ENCODE measurements around the gene MYCBP2.

Gene MYCBP2

DNA sequence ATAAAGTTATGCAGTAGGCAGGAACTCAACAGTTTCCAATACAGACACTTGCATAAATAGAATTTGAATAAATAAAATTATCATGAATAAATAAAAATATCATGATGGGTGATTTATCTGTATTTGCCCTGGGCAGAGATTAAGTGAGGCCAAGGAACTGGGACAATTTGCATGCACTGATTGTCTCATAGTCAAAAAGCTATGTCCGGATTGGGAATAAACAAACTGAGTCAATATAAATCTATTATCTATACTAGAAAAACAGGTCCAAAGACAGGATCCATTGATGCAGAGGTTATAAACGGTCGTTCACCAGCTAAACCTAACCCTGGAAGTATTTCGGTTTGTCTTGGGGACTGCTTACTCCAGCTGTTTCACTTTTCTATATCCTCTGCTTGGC lies 273.7 kb downstream of the MYCBP2 start:
- H2AFZ ChIP-seq (ENCODE audit: low read depth, low read length, severe bottlenecking): no peak overlapping the region
- peaks cover 49% of the 10 kb centered on the region for H3K36me3 ChIP-seq (ENCODE audit: low read length)
- no peaks in the 10 kb centered on the region; the same call in 1 of the 2 replicates for H3F3A ChIP-seq (ENCODE audit: insufficient read depth)
- H3K9me2 ChIP-seq (replicated peaks; ENCODE audit: insufficient read depth, low read length): no peaks in the 10 kb centered on the region
- no peaks in the 10 kb centered on the region for H3K27me3 ChIP-seq (ENCODE audit: low read length)
- H3K4me3 ChIP-seq (ENCODE audit: insufficient read depth, low read length, poor library complexity, severe bottlenecking): no peak overlapping the region
- H3K4me2 ChIP-seq (ENCODE audit: low read depth, low read length, poor library complexity, severe bottlenecking): no peak overlapping the region
- no peak overlapping the region for H3K9ac ChIP-seq (ENCODE audit: low read length)
- H3K27ac ChIP-seq (ENCODE audit: low read depth, low read length): no peak overlapping the region
- no peaks in the 10 kb centered on the region for H3K9me3 ChIP-seq (ENCODE audit: insufficient read depth, low read length)
- H4K20me1 ChIP-seq (ENCODE audit: low read depth, low read length): no peaks in the 10 kb centered on the region
- no peaks in the 10 kb centered on the region for H3K79me2 ChIP-seq (ENCODE audit: insufficient read depth, low read length)
- TF ChIP-seq EZH2phosphoT487 (conservative IDR thresholded peaks at IDR 0.05; ENCODE audit: low read length): no peak
- TF ChIP-seq, protein P1, sequence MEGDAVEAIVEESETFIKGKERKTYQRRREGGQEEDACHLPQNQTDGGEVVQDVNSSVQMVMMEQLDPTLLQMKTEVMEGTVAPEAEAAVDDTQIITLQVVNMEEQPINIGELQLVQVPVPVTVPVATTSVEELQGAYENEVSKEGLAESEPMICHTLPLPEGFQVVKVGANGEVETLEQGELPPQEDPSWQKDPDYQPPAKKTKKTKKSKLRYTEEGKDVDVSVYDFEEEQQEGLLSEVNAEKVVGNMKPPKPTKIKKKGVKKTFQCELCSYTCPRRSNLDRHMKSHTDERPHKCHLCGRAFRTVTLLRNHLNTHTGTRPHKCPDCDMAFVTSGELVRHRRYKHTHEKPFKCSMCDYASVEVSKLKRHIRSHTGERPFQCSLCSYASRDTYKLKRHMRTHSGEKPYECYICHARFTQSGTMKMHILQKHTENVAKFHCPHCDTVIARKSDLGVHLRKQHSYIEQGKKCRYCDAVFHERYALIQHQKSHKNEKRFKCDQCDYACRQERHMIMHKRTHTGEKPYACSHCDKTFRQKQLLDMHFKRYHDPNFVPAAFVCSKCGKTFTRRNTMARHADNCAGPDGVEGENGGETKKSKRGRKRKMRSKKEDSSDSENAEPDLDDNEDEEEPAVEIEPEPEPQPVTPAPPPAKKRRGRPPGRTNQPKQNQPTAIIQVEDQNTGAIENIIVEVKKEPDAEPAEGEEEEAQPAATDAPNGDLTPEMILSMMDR (IDR thresholded peaks at IDR 0.05; ENCODE audit: insufficient read depth, low read length, poor library complexity, severe bottlenecking): no peak

DNA sequence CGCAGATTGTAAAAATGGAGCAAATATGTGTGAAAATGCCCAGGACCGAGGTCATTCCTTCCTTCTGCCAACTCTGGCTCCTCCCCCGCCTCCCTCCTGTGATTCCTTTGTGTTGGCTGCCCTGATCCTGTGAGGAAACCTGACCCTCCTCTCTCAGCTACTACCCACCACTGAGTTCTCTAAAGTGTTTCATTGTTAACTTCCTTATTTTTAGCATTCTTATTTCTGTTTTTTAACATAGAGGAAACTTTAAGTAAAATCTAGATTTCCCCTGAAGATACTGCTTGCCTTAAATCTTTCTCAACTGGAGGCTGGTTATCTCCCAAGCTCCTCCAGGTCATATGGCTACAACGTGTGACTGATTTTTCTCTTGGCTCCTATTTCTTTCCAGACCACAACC lies 278.2 kb downstream of the MYCBP2 start:
- Histone ChIP-seq H3K79me2 (ENCODE audit: insufficient read depth, low read length) (no peaks in the 10 kb centered on the region), H4K20me1 (ENCODE audit: low read depth, low read length) (no peaks in the 10 kb centered on the region), H3K9ac (ENCODE audit: low read length) (no peak overlapping the region), H2AFZ (ENCODE audit: low read depth, low read length, severe bottlenecking) (no peak overlapping the region), H3K36me3 (ENCODE audit: low read length) (peaks cover 40% of the 10 kb centered on the region), H3K9me2 (replicated peaks; ENCODE audit: insufficient read depth, low read length) (no peaks in the 10 kb centered on the region), H3K4me3 (ENCODE audit: insufficient read depth, low read length, poor library complexity, severe bottlenecking) (no peak overlapping the region), H3K27me3 (ENCODE audit: low read length) (no peaks in the 10 kb centered on the region), H3F3A (ENCODE audit: insufficient read depth) (peaks cover 4% of the 10 kb centered on the region; the same call in 1 of the 2 replicates), H3K4me2 (ENCODE audit: low read depth, low read length, poor library complexity, severe bottlenecking) (no peak overlapping the region), H3K27ac (ENCODE audit: low read depth, low read length) (no peak overlapping the region), H3K9me3 (ENCODE audit: insufficient read depth, low read length) (no peaks in the 10 kb centered on the region)
- TF ChIP-seq, protein P1 (IDR thresholded peaks at IDR 0.05; ENCODE audit: insufficient read depth, low read length, poor library complexity, severe bottlenecking): no peak
- no peak for TF ChIP-seq EZH2phosphoT487 (conservative IDR thresholded peaks at IDR 0.05; ENCODE audit: low read length)

DNA sequence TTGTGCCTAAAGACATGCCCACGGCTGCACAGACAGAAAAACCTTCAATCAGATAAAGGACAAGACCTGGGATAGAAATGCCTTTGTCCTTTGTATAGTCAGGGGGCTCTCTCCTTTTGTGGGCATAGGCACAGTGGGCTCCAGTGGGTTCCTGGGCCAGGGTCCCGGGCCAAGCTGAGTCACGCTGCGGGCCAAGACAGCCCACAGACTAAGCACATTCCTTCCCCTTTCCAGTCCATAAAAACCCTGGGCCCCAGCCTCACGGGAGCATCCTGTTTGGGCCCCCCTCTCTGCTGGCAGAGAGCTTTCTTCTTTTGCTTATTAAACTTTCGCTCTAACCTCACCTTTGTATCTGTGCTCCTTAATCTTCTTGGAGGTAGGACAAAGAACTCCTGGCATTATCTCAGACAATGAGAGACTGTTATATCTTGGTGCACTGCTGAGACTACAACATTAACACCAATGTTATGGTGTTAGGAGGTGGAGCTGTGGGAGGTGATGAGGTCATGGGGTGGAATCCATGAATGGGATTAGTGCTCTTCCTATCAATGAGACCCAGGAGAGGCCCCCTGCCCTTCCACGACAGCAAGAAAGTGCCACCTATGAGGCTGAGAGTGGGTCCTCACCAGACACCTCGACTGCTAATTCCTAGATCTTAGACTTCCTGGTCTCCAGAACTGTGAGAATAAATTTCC lies 279.1 kb downstream of the MYCBP2 start:
- no peak for TF ChIP-seq EZH2phosphoT487 (conservative IDR thresholded peaks at IDR 0.05; ENCODE audit: low read length)
- TF ChIP-seq, protein P1 (IDR thresholded peaks at IDR 0.05; ENCODE audit: insufficient read depth, low read length, poor library complexity, severe bottlenecking): no peak
- no peak overlapping the region for H3K4me3 ChIP-seq (ENCODE audit: insufficient read depth, low read length, poor library complexity, severe bottlenecking)
- H3K36me3 ChIP-seq (ENCODE audit: low read length): peaks cover 38% of the 10 kb centered on the region
- peaks cover 8% of the 10 kb centered on the region; the same call in 1 of the 2 replicates for H3F3A ChIP-seq (ENCODE audit: insufficient read depth)
- H2AFZ ChIP-seq (ENCODE audit: low read depth, low read length, severe bottlenecking): no peak overlapping the region
- H3K4me2 ChIP-seq (ENCODE audit: low read depth, low read length, poor library complexity, severe bottlenecking): no peak overlapping the region
- no peak overlapping the region for H3K9ac ChIP-seq (ENCODE audit: low read length)
- no peaks in the 10 kb centered on the region for H3K9me3 ChIP-seq (ENCODE audit: insufficient read depth, low read length)
- no peaks in the 10 kb centered on the region for H3K79me2 ChIP-seq (ENCODE audit: insufficient read depth, low read length)
- no peaks in the 10 kb centered on the region for H3K27me3 ChIP-seq (ENCODE audit: low read length)
- no peak overlapping the region for H3K27ac ChIP-seq (ENCODE audit: low read depth, low read length)
- no peaks in the 10 kb centered on the region for H4K20me1 ChIP-seq (ENCODE audit: low read depth, low read length)
- no peaks in the 10 kb centered on the region for H3K9me2 ChIP-seq (replicated peaks; ENCODE audit: insufficient read depth, low read length)
